Adrenal gland (tissue), 12 donors: ENCODE results near the gene POLE3. TPM values are rescaled to one million over a fixed set of nuclear protein-coding genes. Genes with fewer than 3 reads are reported as not detected.
A peak's percentile ranks its signal among the peaks of the same experiment; 100 is the strongest.
"Not testable (repeated sequence)": the region's sequence is repeated elsewhere in the genome, so short reads cannot be mapped to it uniquely, and the experiment has no call there.

ENCODE experiments used
- DNase-seq, 7 donors: peaks; one replicate each; pipeline ENCODE4 v3.0.0-alpha.2; 2019 to 2020
- H3K27ac ChIP-seq, 5 donors: fragments of 200-600 bp; sonication (generic) in 4 of 5; 1 replicate in 3 of 5; 2 replicates in 2 of 5; pipeline versions ENCODE4 v1.5.1 to v1.8.0; 2016 to 2020; ENCODE audit warnings: mild to moderate bottlenecking in 1 of 5
- H3K27me3 ChIP-seq: fragments of 200-600 bp; 2 replicates; pipeline ENCODE4 v1.8.0; 2021
- H3K36me3 ChIP-seq, 2 donors: fragments of 200-600 bp; replicated peaks in 1 of 2; 1 replicate in 1 of 2; 2 replicates in 1 of 2; pipeline versions ENCODE4 v1.5.1 to v1.8.0; 2018 to 2022
- H3K4me1 ChIP-seq, 2 donors: fragments of 200-600 bp; replicated peaks in 1 of 2; 1 replicate in 1 of 2; 2 replicates in 1 of 2; pipeline versions ENCODE4 v1.5.1 to v1.8.0; 2018 to 2021
- H3K4me3 ChIP-seq, 4 donors: fragments of 200-600 bp; sonication (generic) in 3 of 4; one replicate each; pipeline ENCODE4 v1.5.1; 2016 to 2018
- H3K9me3 ChIP-seq, 3 donors: fragments of 200-600 bp; sonication (generic) in 1 of 3; replicated peaks in 1 of 3; 1 replicate in 2 of 3; 2 replicates in 1 of 3; pipeline versions ENCODE4 v1.5.1 to v1.8.0; 2016 to 2021
- POLR2A ChIP-seq, 2 donors: fragments of 450-650 bp; IDR thresholded peaks; one replicate each; pipeline ENCODE4 v1.6.1; 2017; ENCODE audit warnings: antibody characterized with exemption in 2 of 2, mild to moderate bottlenecking in 2 of 2, moderate library complexity in 1 of 2
- WGBS, 4 donors: extraction: QIAGEN DNeasy Blood & Tissue Kit in 2 of 4; methylation state at CpG; one replicate each; pipeline versions ENCODE4 v1.1.5 to v1.1.7; 2013 to 2017; 5-methylcytosine and 5-hydroxymethylcytosine counted together
- intact Hi-C, 2 donors: fragments of 100-400 bp; cut with DNase I; formaldehyde crosslinking; loops; one replicate each; pipeline versions ENCODE4 v1.14.1 to v1.15.0; 2022 to 2023
- polyA plus RNA-seq, 3 donors: library from polyadenylated mRNA; stranded (reverse); fragments of 200-250 nt in 2 of 3; fragments of 350-450 nt in 1 of 3; fragmentation: Illumina TruSeq in 1 of 3; extraction: RNeasy Lipid Tissue Mini Kit (QIAGEN cat#74804) in 1 of 3; gene quantifications; one replicate each; pipeline ENCODE4 v1.2.3, GENCODE V29; 2013 to 2014
- total RNA-seq, 9 donors: library from RNA; depleted of rRNA in 4 of 9; stranded (reverse); fragments of >200 nt in 4 of 9; fragments of 120-200 nt in 1 of 9; fragmentation: NEBNext Ultra II Directional in 1 of 9; extraction: Animal tissue kit (Norgen Biotek cat#: 25700) in 1 of 9; gene quantifications; one replicate each; pipeline versions ENCODE4 v1.1.0 to v1.2.4, GENCODE V29; 2013 to 2023
- TF ChIP-seq, protein P1 (sequence below), 6 experiments: fragments of 450-650 bp in 4 of 6; fragments of 200-600 bp in 2 of 6; sonication (generic) in 1 of 6; IDR thresholded peaks; 1 replicate in 5 of 6; 2 replicates in 1 of 6; pipeline versions ENCODE4 v1.5.1 to v1.8.0; 2016 to 2021; ENCODE audit warnings: antibody characterized with exemption in 6 of 6, mild to moderate bottlenecking in 2 of 6, moderate library complexity in 1 of 6
- donor health status: healthy with polysubstance abuse.
- donor health status: Bipolar disorder and iron deficiency.
- donor health status: DM: yes; HTN: yes; CAD: no.
- donor health status: DM: no; HTN: no; CAD: no.
- donor health status: DM: no; HTN: no; CAD: no.
- donor health status: DM: yes; HTN: yes; CAD: no.

POLE3 gene
- total and polyA plus RNA-seq, 12 donors, result 14.9 to 79.1 (median 42.5) TPM

DNA sequence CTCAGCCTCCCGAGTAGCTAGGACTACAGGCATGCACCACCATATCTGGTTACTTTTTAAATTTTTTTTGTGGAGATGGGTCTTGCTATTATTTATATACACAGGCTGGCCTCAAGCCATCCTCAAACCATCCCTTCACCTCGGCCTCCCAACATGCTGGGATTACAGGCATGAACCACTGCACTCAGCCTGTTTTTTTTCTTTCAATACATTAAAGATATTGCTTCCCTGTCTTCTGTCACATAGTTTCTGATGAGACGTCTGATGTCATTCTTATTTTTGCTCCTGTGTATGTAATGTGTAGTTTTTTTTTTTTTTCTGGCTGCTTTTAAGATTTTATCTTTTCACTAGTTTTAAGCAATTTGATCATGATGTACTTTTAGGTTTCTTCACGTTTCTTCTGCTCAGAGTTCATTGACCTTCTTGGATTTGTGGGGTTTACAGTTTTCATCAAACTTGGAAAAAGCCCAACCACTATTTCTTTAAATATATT, 41.7 kb upstream of the POLE3 start:
- TF ChIP-seq, protein P1, sequence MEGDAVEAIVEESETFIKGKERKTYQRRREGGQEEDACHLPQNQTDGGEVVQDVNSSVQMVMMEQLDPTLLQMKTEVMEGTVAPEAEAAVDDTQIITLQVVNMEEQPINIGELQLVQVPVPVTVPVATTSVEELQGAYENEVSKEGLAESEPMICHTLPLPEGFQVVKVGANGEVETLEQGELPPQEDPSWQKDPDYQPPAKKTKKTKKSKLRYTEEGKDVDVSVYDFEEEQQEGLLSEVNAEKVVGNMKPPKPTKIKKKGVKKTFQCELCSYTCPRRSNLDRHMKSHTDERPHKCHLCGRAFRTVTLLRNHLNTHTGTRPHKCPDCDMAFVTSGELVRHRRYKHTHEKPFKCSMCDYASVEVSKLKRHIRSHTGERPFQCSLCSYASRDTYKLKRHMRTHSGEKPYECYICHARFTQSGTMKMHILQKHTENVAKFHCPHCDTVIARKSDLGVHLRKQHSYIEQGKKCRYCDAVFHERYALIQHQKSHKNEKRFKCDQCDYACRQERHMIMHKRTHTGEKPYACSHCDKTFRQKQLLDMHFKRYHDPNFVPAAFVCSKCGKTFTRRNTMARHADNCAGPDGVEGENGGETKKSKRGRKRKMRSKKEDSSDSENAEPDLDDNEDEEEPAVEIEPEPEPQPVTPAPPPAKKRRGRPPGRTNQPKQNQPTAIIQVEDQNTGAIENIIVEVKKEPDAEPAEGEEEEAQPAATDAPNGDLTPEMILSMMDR (IDR thresholded peaks at IDR 0.05), result no peak
- no peak for TF ChIP-seq POLR2A (IDR thresholded peaks at IDR 0.05)
- H3K27ac ChIP-seq, result no peak overlapping the region
- 60 to 72% (median 67%) methylated on average over 4 of the region's 4 CpGs for WGBS, 4 donors

DNA sequence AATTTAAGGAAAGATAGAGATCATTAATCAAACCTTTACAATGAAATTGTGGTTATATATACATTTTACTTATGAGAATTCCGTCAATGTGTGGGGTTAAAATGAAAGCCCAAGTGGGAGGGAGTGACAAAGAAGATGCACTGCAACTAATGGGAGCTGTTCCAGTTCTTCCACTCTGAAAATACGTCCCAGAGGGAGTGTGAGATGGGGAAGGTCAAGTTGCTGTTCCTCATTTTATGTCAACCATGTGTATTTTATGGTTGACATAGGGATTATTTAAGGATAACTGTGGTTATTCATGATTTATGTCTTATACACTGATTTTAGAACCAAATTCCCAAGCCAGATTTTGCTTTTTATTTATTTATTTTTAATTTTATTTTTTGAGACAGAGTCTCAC, 38.9 kb upstream of the POLE3 start:
- WGBS, 4 donors, result 39 to 54% (median 46%) methylated on average over 2 of the region's 2 CpGs
- Histone ChIP-seq H3K27me3 (no peaks in the 10 kb centered on the region), H3K4me3 (no peak overlapping the region), H3K4me1 (peaks cover 0 to 3% of the 10 kb centered on the region in 2 donors), H3K27ac (no peak overlapping the region), H3K9me3 (no peaks in the 10 kb centered on the region), H3K36me3 (no peaks in the 10 kb centered on the region)
- no peak for DNase-seq
- TF ChIP-seq, protein P1 (IDR thresholded peaks at IDR 0.05), result no peak
- TF ChIP-seq POLR2A (IDR thresholded peaks at IDR 0.05), result no peak
- intact Hi-C loops, result loop anchor here (2.0 to 5.0 kb wide), 4 partner anchors 139 to 208 kb away; no protein-coding TSS in a partner anchor

More for the DNA sequence above, 41.7 kb upstream of the POLE3 start:
- Histone ChIP-seq H3K4me3 (no peak overlapping the region), H3K27me3 (no peaks in the 10 kb centered on the region), H3K9me3 (no peaks in the 10 kb centered on the region), H3K36me3 (no peaks in the 10 kb centered on the region), H3K4me1 (peaks cover 5 to 28% of the 10 kb centered on the region in 2 donors)
- no peak for DNase-seq
- intact Hi-C loops, result no loop called here

DNA sequence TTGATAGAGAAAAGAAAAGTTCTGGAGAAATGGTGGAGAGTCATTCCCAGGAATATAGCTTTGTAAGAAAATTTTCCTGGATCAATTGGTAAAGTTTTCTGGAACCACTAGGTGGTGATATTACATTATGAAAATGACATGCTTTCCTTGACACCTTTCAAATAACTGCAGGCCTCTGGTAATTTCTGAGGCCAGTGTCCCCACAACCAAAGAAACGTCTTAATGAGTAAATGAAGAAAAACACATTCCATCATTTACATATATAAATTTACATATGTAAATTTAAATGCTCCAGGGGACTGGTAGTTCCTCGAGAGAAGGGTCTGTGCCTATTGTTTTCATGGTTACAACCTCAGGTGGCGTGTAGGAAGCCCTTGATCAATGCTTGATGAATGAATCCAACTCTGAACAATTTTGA, 35.9 kb upstream of the POLE3 start:
- WGBS, 4 donors, result 58 to 63% (median 60%) methylated on average over 3 of the region's 3 CpGs
- no peak overlapping the region for H3K27ac ChIP-seq

DNA sequence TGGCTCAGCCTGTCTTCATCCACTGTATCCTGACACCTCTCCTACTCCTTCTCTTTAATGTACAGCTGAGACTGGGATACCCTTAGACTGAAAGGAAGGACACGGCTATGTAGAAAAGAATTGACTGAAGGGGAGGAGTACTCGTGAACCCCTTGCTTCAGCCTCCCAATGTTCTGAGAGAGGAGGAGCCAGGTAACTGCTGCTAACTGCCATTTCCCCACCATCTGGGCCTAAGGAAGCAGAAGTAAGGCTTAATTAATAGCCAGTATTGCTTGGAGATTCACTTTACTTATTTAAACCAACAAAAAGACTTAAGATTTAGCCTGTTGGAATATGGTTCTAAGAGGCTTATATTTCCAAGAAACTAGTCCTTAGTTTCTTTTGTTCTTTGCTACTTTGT, 34.3 kb upstream of the POLE3 start:
- Histone ChIP-seq H3K4me1 (no peaks in the 10 kb centered on the region), H3K27me3 (no peaks in the 10 kb centered on the region), H3K36me3 (no peaks in the 10 kb centered on the region), H3K4me3 (no peak overlapping the region), H3K27ac (no peak overlapping the region), H3K9me3 (no peaks in the 10 kb centered on the region)
- TF ChIP-seq, protein P1 (IDR thresholded peaks at IDR 0.05), result no peak
- TF ChIP-seq POLR2A (IDR thresholded peaks at IDR 0.05), result no peak
- DNase-seq, result no peak
- WGBS, 4 donors, result 71 to 93% (median 89%) methylated on average over 2 of the region's 2 CpGs
- intact Hi-C loops, result loop anchor here in 1 of 2 donors (5.0 kb wide), 1 partner anchor 213 kb away; no protein-coding TSS in a partner anchor

More for the DNA sequence above, 35.9 kb upstream of the POLE3 start:
- intact Hi-C loops, result loop anchor here in 1 of 2 donors (5.0 kb wide), 1 partner anchor 211 kb away; no protein-coding TSS in a partner anchor
- TF ChIP-seq, protein P1 (IDR thresholded peaks at IDR 0.05), result peak; percentile 41 to 85 (median 72)
- TF ChIP-seq POLR2A (IDR thresholded peaks at IDR 0.05), result no peak
- Histone ChIP-seq H3K4me3 (no peak overlapping the region), H3K27me3 (no peaks in the 10 kb centered on the region), H3K9me3 (no peaks in the 10 kb centered on the region), H3K4me1 (no peaks in the 10 kb centered on the region), H3K36me3 (no peaks in the 10 kb centered on the region)
- DNase-seq, result peak in 2 of 7 donors; percentile 10 to 19

DNA sequence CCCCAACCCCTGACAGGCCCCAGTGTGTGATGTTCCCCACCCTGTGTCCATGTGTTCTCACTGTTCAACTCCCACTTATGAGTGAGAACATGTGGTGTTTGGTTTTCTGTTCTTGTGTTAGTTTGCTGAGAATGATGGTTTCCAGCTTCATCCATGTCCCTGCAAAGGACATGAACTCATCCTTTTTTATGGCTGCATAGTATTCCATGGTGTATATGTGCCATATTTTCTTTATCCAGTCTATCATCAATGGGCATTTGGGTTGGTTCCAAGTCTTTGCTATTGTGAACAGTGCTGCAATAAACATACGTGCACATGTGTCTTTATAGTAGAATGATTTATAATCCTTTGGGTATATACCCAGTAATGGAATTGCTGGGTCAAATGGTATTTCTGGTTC, 27.2 kb upstream of the POLE3 start:
- WGBS, 4 donors, result 89 to 95% (median 93%) methylated on average over 1 of the region's 1 CpG

More for the DNA sequence above, 27.2 kb upstream of the POLE3 start:
- intact Hi-C loops, H3K4me3 ChIP-seq, H3K4me1 ChIP-seq, H3K9me3 ChIP-seq, H3K27ac ChIP-seq, DNase-seq, H3K27me3 ChIP-seq, H3K36me3 ChIP-seq: not testable (repeated sequence)
